Parathyroid adenoma (tissue), 2 donors: ENCODE measurements around the gene CWF19L1.
"Not testable (repeated sequence)": the region's sequence is repeated elsewhere in the genome, so short reads cannot be mapped to it uniquely, and the experiment has no call there.

Experiments used
- H2AFZ ChIP-seq: fragments of 300-600 bp; sonication (generic); one replicate; pipeline ENCODE4 v1.7.0; 2017; ENCODE audit warnings: antibody characterized with exemption, mild to moderate bottlenecking
- H3K27ac ChIP-seq: fragments of 300-600 bp; sonication (generic); one replicate; pipeline ENCODE4 v1.7.0; 2017
- H3K27me3 ChIP-seq: fragments of 300-600 bp; sonication (generic); one replicate; pipeline ENCODE4 v1.7.0; 2017; ENCODE audit warnings: low read length; ENCODE audit not compliant: control insufficient read depth, insufficient read depth
- H3K36me3 ChIP-seq: fragments of 300-600 bp; sonication (generic); one replicate; pipeline ENCODE4 v1.7.0; 2017; ENCODE audit warnings: low read length; ENCODE audit not compliant: control insufficient read depth, insufficient read depth
- H3K4me1 ChIP-seq: fragments of 300-600 bp; sonication (generic); one replicate; pipeline ENCODE4 v1.7.0; 2017; ENCODE audit warnings: control low read depth
- H3K4me2 ChIP-seq: fragments of 300-600 bp; sonication (generic); one replicate; pipeline ENCODE4 v1.7.0; 2017; ENCODE audit warnings: low read length
- H3K4me3 ChIP-seq: fragments of 300-600 bp; sonication (generic); one replicate; pipeline ENCODE4 v1.7.0; 2017; ENCODE audit warnings: low read depth, low read length
- H3K79me2 ChIP-seq: fragments of 300-600 bp; sonication (generic); one replicate; pipeline ENCODE4 v1.7.0; 2017; ENCODE audit warnings: control low read depth
- H3K9ac ChIP-seq: fragments of 300-600 bp; sonication (generic); one replicate; pipeline ENCODE4 v1.7.0; 2017; ENCODE audit warnings: mild to moderate bottlenecking
- H3K9me3 ChIP-seq: fragments of 300-600 bp; sonication (generic); one replicate; pipeline ENCODE4 v1.7.0; 2017; ENCODE audit warnings: low read length; ENCODE audit not compliant: control insufficient read depth
- TF ChIP-seq, protein P1 (sequence below): fragments of 300-600 bp; sonication (generic); IDR thresholded peaks from one replicate; pipeline ENCODE4 v1.7.0; 2017; ENCODE audit warnings: antibody characterized with exemption, mild to moderate bottlenecking
- donor health status: primary hyperparathyroidism.

CWF19L1 gene

GRCh38 chr10:100304414-100304813 lies 37.0 kb upstream of the CWF19L1 start:
- Histone ChIP-seq H3K27ac (no peak overlapping the region), H3K9me3 (no peaks in the 10 kb centered on the region), H3K4me3 (no peak overlapping the region), H3K9ac (no peak overlapping the region), H3K79me2 (no peaks in the 10 kb centered on the region), H3K4me1 (no peaks in the 10 kb centered on the region), H3K4me2 (no peak overlapping the region), H3K27me3 (no peaks in the 10 kb centered on the region), H2AFZ (no peak overlapping the region), H3K36me3 (no peaks in the 10 kb centered on the region)
- TF ChIP-seq, protein P1, sequence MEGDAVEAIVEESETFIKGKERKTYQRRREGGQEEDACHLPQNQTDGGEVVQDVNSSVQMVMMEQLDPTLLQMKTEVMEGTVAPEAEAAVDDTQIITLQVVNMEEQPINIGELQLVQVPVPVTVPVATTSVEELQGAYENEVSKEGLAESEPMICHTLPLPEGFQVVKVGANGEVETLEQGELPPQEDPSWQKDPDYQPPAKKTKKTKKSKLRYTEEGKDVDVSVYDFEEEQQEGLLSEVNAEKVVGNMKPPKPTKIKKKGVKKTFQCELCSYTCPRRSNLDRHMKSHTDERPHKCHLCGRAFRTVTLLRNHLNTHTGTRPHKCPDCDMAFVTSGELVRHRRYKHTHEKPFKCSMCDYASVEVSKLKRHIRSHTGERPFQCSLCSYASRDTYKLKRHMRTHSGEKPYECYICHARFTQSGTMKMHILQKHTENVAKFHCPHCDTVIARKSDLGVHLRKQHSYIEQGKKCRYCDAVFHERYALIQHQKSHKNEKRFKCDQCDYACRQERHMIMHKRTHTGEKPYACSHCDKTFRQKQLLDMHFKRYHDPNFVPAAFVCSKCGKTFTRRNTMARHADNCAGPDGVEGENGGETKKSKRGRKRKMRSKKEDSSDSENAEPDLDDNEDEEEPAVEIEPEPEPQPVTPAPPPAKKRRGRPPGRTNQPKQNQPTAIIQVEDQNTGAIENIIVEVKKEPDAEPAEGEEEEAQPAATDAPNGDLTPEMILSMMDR: no peak

DNA sequence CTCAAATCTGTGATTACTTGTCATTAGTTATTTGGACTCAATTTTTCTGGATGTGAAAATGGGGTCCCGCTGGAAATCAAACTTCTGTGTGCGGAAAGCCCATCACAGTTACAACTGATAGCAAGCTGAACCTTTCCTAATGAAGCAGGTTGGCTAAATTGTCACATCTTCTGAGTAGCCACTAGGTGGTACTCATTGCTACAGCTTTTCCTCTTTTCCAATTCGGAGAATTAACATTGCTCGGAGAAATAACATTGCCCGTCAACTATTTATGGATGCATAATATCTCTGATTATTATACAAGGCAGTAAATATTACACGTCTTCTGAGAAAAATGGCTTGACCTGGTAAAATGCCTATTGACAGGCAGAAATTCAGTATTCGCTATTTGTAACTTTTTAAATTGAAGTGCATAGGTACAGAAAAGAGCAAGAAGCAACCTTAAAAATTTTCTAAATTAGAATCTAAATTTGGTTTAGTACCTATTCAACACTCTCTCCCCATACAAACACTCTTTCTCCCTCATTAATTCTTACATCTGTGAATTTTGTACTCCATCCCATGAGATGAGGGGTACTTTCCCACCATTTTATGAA lies 36.4 kb upstream of the CWF19L1 start:
- Histone ChIP-seq H3K9ac (no peak overlapping the region), H3K36me3 (no peaks in the 10 kb centered on the region), H3K4me1 (no peaks in the 10 kb centered on the region), H3K27ac (no peak overlapping the region), H3K79me2 (no peaks in the 10 kb centered on the region), H3K4me3 (no peak overlapping the region), H2AFZ (no peak overlapping the region), H3K27me3 (no peaks in the 10 kb centered on the region), H3K9me3 (no peaks in the 10 kb centered on the region), H3K4me2 (no peak overlapping the region)
- TF ChIP-seq, protein P1: peak; percentile 48

DNA sequence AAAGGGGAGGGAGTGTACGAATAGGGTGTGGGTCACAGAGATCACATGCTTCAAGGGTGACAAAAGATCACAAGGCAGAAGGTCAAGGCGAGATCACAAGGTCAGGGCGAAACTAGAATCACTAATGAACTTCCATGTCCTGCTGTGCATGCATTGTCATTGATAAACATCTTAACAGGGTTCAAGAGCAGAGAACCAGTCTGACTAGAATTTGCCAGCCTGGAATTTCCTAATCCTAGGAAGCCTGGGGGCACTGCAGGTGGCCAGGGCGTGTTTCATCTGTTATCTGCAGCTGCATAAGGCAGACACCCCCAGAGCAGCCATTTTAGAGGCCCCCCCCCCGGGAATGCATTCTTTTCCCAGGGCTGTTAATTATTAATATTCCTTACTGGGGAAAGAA lies 33.7 kb upstream of the CWF19L1 start:
- H3K27ac ChIP-seq, H3K79me2 ChIP-seq, H3K36me3 ChIP-seq, H3K27me3 ChIP-seq, H2AFZ ChIP-seq, H3K4me3 ChIP-seq, H3K4me2 ChIP-seq, H3K4me1 ChIP-seq, H3K9me3 ChIP-seq, H3K9ac ChIP-seq: not testable (repeated sequence)

DNA sequence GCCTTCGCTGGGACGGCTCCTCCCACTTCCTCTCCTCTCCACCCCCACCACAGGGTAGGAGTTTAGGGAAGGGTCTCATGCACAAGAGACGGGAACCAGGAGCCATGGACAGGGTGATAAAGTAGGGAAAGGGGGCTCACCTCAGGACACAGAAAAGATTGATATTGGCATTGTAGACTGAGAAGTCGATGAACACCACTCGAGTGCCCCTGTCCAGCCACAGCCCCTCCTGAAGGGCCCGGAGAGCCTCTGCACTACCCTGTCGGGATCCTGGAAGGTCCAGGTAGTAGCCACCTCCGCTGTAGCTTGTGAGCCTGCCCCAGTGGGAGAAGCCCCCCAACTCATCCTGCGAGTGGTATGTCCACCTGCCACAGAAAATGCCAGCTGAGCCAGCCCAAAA lies 29.8 kb upstream of the CWF19L1 start:
- Histone ChIP-seq H3K27ac (no peak overlapping the region), H3K36me3 (no peaks in the 10 kb centered on the region), H3K79me2 (no peaks in the 10 kb centered on the region), H3K9ac (no peak overlapping the region), H3K4me3 (no peak overlapping the region), H3K27me3 (no peaks in the 10 kb centered on the region), H2AFZ (no peak overlapping the region), H3K4me1 (no peaks in the 10 kb centered on the region), H3K4me2 (no peak overlapping the region), H3K9me3 (no peaks in the 10 kb centered on the region)
- TF ChIP-seq, protein P1: no peak

- H3K79me2 ChIP-seq: no peaks in the 10 kb centered on the region
- no peaks in the 10 kb centered on the region for H3K4me1 ChIP-seq
- no peak overlapping the region for H2AFZ ChIP-seq
- H3K27me3 ChIP-seq: no peaks in the 10 kb centered on the region
- H3K36me3 ChIP-seq: no peaks in the 10 kb centered on the region
- TF ChIP-seq, protein P1: no peak
- no peak overlapping the region for H3K4me3 ChIP-seq
- H3K27ac ChIP-seq: no peak overlapping the region
- H3K4me2 ChIP-seq: no peak overlapping the region
- no peaks in the 10 kb centered on the region for H3K9me3 ChIP-seq
- H3K9ac ChIP-seq: no peak overlapping the region
Measured at GRCh38 chr10:100293066-100293465, 25.6 kb upstream of the CWF19L1 start.

DNA sequence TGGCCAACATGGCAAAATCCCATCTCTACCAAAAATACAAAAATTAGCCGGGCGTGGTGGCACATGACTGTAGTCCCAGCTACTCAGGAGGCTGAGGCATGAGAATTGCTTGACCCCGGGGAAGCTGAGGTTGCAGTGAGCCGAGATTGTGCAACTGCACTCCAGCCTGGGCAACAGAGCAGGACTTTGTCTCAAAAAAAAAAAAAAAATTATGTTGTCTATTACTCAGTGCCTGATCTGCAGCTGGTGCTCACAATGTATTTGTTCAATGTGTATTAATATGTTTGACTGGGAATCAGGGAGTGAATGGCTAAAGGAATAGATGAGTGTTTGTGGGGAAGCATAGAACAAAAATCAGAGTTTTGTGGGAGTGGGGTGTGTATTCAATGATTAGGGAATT lies 24.9 kb upstream of the CWF19L1 start:
- not testable (repeated sequence) for H2AFZ ChIP-seq, H3K27ac ChIP-seq

More for the DNA sequence above, 24.9 kb upstream of the CWF19L1 start:
- H3K4me2 ChIP-seq, H3K9me3 ChIP-seq, H3K27me3 ChIP-seq, H3K36me3 ChIP-seq, H3K9ac ChIP-seq, H3K4me1 ChIP-seq, H3K4me3 ChIP-seq, H3K79me2 ChIP-seq: not testable (repeated sequence)
